ENCODE results near the gene SH2D3A.

GRCh38 chr19:6732803-6733337, 34.4 kb downstream of the SH2D3A start:
- no peak for TF ChIP-seq SIN3A (IDR thresholded peaks at IDR 0.05; ENCODE audit: borderline replicate concordance, insufficient read depth, low read length)
- no peak for TF ChIP-seq TAF1 (IDR thresholded peaks at IDR 0.05; ENCODE audit: borderline replicate concordance, insufficient read depth, low read length)
- no peak for TF ChIP-seq POLR2AphosphoS5 (IDR thresholded peaks at IDR 0.05; ENCODE audit: low read depth, low read length)
- TF ChIP-seq REST (IDR thresholded peaks at IDR 0.05; ENCODE audit: insufficient read depth in 1 of 2, low read depth in 2 of 2, low read length in 2 of 2): no peak
- no peak for TF ChIP-seq FOXP2 (optimal IDR thresholded peaks at IDR 0.05; ENCODE audit: borderline replicate concordance, extremely low read depth, extremely low read length, insufficient read depth)

Measured in PFSK-1 (cell line).